Prostate gland (tissue), 2 donors: ENCODE data around the gene UBE2H. TPM values are rescaled to one million over a fixed set of nuclear protein-coding genes. Genes with fewer than 3 reads are reported as not detected.

Experiments
- DNase-seq: peaks from one replicate; pipeline ENCODE4 v3.0.0-alpha.2; 2019; ENCODE audit warnings: low spot score
- H3K27ac ChIP-seq, 2 donors: fragments of 200-600 bp; sonication (generic); 2 replicates each; pipeline ENCODE4 v1.5.1; 2017 to 2019
- H3K27me3 ChIP-seq: fragments of 200-600 bp; sonication (generic); replicated peaks from 2 replicates; pipeline ENCODE4 v1.5.1; 2019; ENCODE audit not compliant: insufficient read depth
- H3K36me3 ChIP-seq, 2 donors: fragments of 200-600 bp; sonication (generic); 1 replicate in 1 of 2; 2 replicates in 1 of 2; pipeline versions ENCODE4 v1.5.1 to v1.8.1; 2017 to 2019
- H3K4me1 ChIP-seq: fragments of 200-600 bp; sonication (generic); replicated peaks from 2 replicates; pipeline ENCODE4 v1.5.1; 2019
- H3K4me3 ChIP-seq, 2 donors: fragments of 200-600 bp; sonication (generic); 2 replicates each; pipeline ENCODE4 v1.5.1; 2017 to 2019
- H3K9me3 ChIP-seq: fragments of 200-600 bp; sonication (generic); 2 replicates; pipeline ENCODE4 v1.5.1; 2017
- CTCF ChIP-seq, 4 experiments: fragments of 200-600 bp in 2 of 4; fragments of 450-650 bp in 2 of 4; sonication (generic) in 2 of 4; IDR thresholded peaks; 1 replicate in 3 of 4; 2 replicates in 1 of 4; pipeline ENCODE4 v1.5.1; 2016 to 2019; ENCODE audit warnings: antibody characterized with exemption in 4 of 4, mild to moderate bottlenecking in 2 of 4, moderate library complexity in 2 of 4
- POLR2A ChIP-seq: fragments of 450-650 bp; IDR thresholded peaks from one replicate; pipeline ENCODE4 v1.6.1; 2016; ENCODE audit warnings: antibody characterized with exemption, mild to moderate bottlenecking
- POLR2AphosphoS5 ChIP-seq: sonication (generic); formaldehyde crosslinking; IDR thresholded peaks from one replicate; pipeline ENCODE4 v1.6.1; 2017; ENCODE audit warnings: antibody characterized with exemption
- WGBS: methylation state at CpG from one replicate; pipeline ENCODE4 v1.1.5; 2018; 5-methylcytosine and 5-hydroxymethylcytosine counted together
- intact Hi-C: fragments of 100-400 bp; cut with DNase I; formaldehyde crosslinking; loops from one replicate; pipeline ENCODE4 v1.14.2; 2022
- total RNA-seq, 2 donors: library from RNA; depleted of rRNA; stranded (reverse); fragments of >200 nt; gene quantifications; one replicate each; pipeline ENCODE4 v1.1.0, GENCODE V29; 2016

Gene UBE2H
- total RNA-seq, 2 donors from 2014 or later = 78.4 to 105 TPM

GRCh38 chr7:129789000-129789399, 163.8 kb downstream of the UBE2H start:
- Histone ChIP-seq H3K4me1 (peaks cover 2% of the 10 kb centered on the region), H3K9me3 (no peaks in the 10 kb centered on the region), H3K27me3 (peaks cover 13% of the 10 kb centered on the region), H3K36me3 (no peaks in the 10 kb centered on the region), H3K4me3 (no peak overlapping the region), H3K27ac (no peak overlapping the region)
- 92% methylated on average over 6 of the region's 6 CpGs for WGBS
- intact Hi-C loops = no loop called here
- no peak for TF ChIP-seq CTCF (IDR thresholded peaks at IDR 0.05)
- TF ChIP-seq POLR2A = no peak
- no peak for TF ChIP-seq POLR2AphosphoS5
- no peak for DNase-seq

- H3K27me3 ChIP-seq = peaks cover 20% of the 10 kb centered on the region
- H3K27ac ChIP-seq = no peak overlapping the region
- no peak for TF ChIP-seq POLR2AphosphoS5
- TF ChIP-seq CTCF (IDR thresholded peaks at IDR 0.05) = no peak
- no peak for TF ChIP-seq POLR2A
- intact Hi-C loops = no loop called here
- no peaks in the 10 kb centered on the region for H3K36me3 ChIP-seq
- no peak for DNase-seq
- 72% methylated on average over 13 of the region's 13 CpGs for WGBS
- no peak overlapping the region for H3K4me3 ChIP-seq
- H3K9me3 ChIP-seq = no peaks in the 10 kb centered on the region
- H3K4me1 ChIP-seq = peaks cover 5% of the 10 kb centered on the region
These were observed 165.8 kb downstream of the UBE2H start for GRCh38 chr7:129786825-129787563.

DNA sequence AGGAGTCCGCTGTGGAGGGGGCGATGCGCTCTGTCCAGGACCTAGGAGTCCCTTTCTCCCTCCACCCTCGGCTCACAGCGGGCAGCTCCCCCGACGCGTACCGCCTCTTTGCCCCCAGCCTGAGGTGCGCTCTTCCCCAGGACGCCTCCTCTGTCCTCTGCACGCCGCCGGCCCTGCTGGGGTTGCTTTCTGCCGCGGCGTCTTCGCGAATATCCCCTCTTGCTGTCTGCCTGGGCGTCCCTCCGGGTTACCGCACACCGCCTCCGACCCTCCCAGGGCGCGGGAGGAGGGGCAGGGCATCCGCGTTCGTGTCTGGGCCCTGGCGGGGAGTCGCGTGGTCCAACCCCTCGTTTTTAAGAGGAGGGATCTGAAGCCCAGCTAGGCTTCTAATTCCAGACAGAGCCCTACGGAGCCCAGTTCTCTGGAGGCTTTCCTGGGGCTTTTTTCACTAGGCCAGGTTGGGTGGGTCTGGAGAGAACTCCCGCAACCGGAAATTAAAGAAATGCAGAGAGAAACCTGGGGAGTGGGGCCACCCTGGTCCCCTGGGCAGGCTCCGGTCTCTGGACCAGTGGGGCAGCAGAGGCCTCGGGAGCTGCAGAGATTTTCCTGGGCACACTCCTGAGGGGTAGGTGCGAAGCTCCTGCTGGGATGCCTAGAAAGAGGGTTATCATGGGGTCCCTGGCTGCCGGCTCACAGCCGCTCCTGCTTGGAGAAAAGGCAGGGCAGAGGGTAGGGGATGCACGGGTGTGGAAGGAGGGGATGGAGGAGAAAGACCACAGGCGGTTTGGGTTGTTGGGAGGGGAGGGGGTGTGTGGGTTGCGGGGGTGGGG, 166.9 kb downstream of the UBE2H start:
- Histone ChIP-seq H3K4me3 (no peak overlapping the region), H3K27ac (no peak overlapping the region), H3K4me1 (peaks cover 9% of the 10 kb centered on the region), H3K27me3 (peaks cover 27% of the 10 kb centered on the region), H3K36me3 (no peaks in the 10 kb centered on the region), H3K9me3 (no peaks in the 10 kb centered on the region)
- intact Hi-C loops = no loop called here
- TF ChIP-seq CTCF (IDR thresholded peaks at IDR 0.05) = no peak
- TF ChIP-seq POLR2A = no peak
- TF ChIP-seq POLR2AphosphoS5 = no peak
- WGBS = 12% methylated on average over 44 of the region's 44 CpGs
- DNase-seq = no peak

DNA sequence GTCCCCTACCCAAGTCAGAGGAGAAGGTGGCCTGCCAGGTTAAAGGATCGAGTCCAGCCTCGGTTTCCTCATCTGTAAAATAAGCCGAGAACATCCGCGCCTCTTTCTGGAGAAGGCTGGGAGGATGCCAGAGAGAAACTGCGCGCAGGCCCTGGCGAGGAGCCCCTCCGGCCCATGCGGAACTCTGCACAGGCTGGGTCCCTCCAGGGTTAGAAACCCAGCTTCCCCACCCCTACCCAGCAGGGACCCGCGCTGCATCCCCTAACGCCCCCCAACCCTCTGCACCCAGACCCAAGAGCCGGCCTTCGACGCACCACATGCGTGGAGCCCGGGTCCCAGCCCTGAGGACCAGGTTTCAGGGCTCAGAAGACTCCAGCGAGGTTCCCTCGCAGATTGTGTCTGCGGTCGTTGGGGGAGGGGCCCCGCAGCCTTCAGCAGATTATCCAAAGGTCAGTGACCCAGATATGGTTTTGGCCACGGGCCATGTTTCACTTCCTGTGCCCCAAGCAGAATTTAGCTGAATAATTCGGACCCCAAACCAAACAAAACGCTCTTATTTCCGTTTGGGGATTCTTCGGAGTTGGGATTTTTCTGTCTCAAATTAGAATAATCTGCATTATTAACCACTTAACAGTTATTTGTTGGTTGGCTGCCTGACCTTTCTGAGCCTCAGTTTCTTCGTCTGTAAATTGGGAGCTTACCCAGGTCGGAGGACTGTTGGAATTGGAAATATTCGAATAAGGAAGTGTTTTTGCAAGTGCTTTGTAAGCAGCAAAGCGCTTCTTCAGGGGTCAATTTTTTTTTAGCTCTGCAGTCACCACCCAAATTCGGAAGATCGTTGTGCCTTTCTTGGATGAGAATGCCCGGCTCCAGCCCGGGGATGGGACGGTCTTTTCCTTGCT, 167.7 kb downstream of the UBE2H start:
- Histone ChIP-seq H3K36me3 (no peaks in the 10 kb centered on the region), H3K27ac (no peak overlapping the region), H3K4me1 (peaks cover 9% of the 10 kb centered on the region), H3K9me3 (no peaks in the 10 kb centered on the region), H3K27me3 (peaks cover 29% of the 10 kb centered on the region), H3K4me3 (no peak overlapping the region)
- intact Hi-C loops = no loop called here
- WGBS = 10% methylated on average over 32 of the region's 37 CpGs
- TF ChIP-seq CTCF (IDR thresholded peaks at IDR 0.05) = no peak
- TF ChIP-seq POLR2A = no peak
- DNase-seq = no peak
